ENCODE results near the gene WDR19.

DNA sequence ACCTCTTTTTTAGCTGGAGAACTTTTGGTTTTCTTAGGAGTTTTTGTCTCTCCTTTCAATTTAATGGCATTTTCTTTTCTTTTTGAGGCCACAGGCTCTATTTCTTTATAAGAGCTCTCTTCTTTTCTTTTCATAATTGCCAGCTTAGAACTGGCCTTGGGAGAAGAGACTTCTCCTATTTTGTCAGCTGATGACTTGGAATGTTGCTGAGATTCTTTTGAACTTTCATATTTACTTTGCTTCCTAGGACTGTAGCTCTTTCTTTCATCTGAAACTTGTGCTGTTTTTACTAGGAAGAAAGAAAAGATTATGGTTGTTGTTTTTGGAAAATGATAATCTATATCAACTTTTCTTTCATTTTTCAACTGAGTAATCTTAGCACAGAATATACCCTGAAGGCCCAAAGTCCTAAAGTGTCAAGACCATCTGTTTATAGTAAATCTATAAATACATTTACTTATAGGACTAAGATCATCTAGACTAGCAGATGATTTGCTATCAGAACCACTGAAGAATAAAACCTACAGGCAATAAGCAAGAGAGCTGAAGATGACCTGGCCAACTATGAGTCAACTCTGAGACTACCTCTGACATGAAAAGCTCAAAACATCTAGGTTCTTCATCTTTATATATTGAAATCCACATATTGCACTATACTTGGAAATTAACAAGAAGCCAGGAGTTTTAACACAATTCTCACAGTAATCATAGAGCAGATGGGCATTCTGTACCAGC is 138.2 kb downstream of the WDR19 start:
- TF ChIP-seq, protein P1, sequence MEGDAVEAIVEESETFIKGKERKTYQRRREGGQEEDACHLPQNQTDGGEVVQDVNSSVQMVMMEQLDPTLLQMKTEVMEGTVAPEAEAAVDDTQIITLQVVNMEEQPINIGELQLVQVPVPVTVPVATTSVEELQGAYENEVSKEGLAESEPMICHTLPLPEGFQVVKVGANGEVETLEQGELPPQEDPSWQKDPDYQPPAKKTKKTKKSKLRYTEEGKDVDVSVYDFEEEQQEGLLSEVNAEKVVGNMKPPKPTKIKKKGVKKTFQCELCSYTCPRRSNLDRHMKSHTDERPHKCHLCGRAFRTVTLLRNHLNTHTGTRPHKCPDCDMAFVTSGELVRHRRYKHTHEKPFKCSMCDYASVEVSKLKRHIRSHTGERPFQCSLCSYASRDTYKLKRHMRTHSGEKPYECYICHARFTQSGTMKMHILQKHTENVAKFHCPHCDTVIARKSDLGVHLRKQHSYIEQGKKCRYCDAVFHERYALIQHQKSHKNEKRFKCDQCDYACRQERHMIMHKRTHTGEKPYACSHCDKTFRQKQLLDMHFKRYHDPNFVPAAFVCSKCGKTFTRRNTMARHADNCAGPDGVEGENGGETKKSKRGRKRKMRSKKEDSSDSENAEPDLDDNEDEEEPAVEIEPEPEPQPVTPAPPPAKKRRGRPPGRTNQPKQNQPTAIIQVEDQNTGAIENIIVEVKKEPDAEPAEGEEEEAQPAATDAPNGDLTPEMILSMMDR (IDR thresholded peaks at IDR 0.05): no peak
- no peak for TF ChIP-seq POLR2AphosphoS5 (IDR thresholded peaks at IDR 0.05; ENCODE audit: low read depth, low read length)
